Effector memory CD4-positive, alpha-beta T cell (primary cell): Measurements from ENCODE around the gene LEKR1.

Experiments used
- DNase-seq, 3 donors: peaks; one replicate each; pipeline ENCODE4 v3.0.0-alpha.2; 2020
- H3K27ac ChIP-seq: 2 replicates; pipeline ENCODE4 v1.7.0; 2013; ENCODE audit warnings: mild to moderate bottlenecking, low read length, moderate library complexity; ENCODE audit not compliant: insufficient read depth, poor library complexity, severe bottlenecking
- H3K27me3 ChIP-seq: replicated peaks from 2 replicates; pipeline ENCODE4 v1.7.0; 2013; ENCODE audit warnings: mild to moderate bottlenecking, low read length; ENCODE audit not compliant: insufficient read depth, control insufficient read depth, poor library complexity, severe bottlenecking
- H3K36me3 ChIP-seq: 2 replicates; pipeline ENCODE4 v1.7.0; 2013; ENCODE audit warnings: mild to moderate bottlenecking, low read length, moderate library complexity; ENCODE audit not compliant: control insufficient read depth, insufficient read depth
- H3K4me1 ChIP-seq: 2 replicates; pipeline ENCODE4 v1.7.0; 2013; ENCODE audit warnings: low read length, mild to moderate bottlenecking; ENCODE audit not compliant: control insufficient read depth, insufficient read depth, poor library complexity, severe bottlenecking
- H3K4me3 ChIP-seq: 2 replicates; pipeline ENCODE4 v1.7.0; 2013; ENCODE audit warnings: low read length, low read depth, mild to moderate bottlenecking; ENCODE audit not compliant: insufficient read depth, poor library complexity, severe bottlenecking
- H3K9me3 ChIP-seq: 2 replicates; pipeline ENCODE4 v1.7.0; 2013; ENCODE audit warnings: mild to moderate bottlenecking, low read length, moderate library complexity; ENCODE audit not compliant: control insufficient read depth

LEKR1 gene

DNA sequence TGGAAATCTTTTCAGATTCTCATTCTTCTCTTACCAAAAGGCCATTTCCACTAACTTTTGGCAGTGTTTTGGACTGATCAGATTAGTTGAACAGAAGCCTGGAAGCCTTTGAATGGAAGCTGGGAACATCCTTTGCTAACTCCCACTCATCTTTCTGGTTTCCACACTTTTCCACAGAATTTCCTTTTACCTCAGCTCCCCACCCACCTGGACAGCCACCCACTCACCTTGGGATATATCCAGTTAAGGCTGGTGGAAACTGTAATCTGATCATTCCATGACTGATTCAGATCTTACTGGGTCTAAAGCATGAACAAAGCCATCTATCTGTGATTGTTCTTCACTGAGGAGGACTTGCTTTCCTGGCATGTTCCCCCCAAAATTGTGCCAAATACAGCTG lies 214.3 kb downstream of the LEKR1 start:
- H3K27me3 ChIP-seq = no peaks in the 10 kb centered on the region
- no peaks in the 10 kb centered on the region for H3K9me3 ChIP-seq
- no peaks in the 10 kb centered on the region for H3K4me1 ChIP-seq
- no peak overlapping the region for H3K27ac ChIP-seq
- no peaks in the 10 kb centered on the region for H3K36me3 ChIP-seq
- H3K4me3 ChIP-seq = no peak overlapping the region
- no peak for DNase-seq

DNA sequence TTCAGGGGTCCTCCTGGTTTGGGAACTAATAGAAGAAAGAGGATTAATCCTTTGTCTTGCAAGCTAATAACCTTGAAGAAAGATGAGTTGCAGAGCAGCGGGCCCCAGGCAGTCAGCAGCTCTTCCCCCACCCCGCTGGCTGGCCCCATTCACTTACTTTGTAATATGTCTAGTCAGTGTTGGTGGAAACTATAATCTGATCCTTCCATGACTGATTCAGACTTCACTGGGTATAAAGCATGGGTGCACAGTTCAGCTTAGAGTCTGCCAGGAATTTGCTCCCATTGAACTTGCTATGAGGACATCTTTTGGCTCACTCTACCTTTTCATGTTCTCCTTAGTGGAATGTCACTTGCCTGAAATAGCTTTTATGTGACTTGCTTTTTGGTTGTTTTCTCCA lies 216.1 kb downstream of the LEKR1 start:
- H3K36me3 ChIP-seq = no peaks in the 10 kb centered on the region
- no peak for DNase-seq
- no peaks in the 10 kb centered on the region for H3K4me1 ChIP-seq
- H3K9me3 ChIP-seq = no peaks in the 10 kb centered on the region
- no peak overlapping the region for H3K27ac ChIP-seq
- no peak overlapping the region for H3K4me3 ChIP-seq
- H3K27me3 ChIP-seq = no peaks in the 10 kb centered on the region

GRCh38 chr3:157043771-157044170 lies 217.6 kb downstream of the LEKR1 start:
- no peaks in the 10 kb centered on the region for H3K9me3 ChIP-seq
- no peak for DNase-seq
- H3K36me3 ChIP-seq = no peaks in the 10 kb centered on the region
- H3K27me3 ChIP-seq = no peaks in the 10 kb centered on the region
- no peak overlapping the region for H3K27ac ChIP-seq
- H3K4me3 ChIP-seq = no peak overlapping the region
- no peaks in the 10 kb centered on the region for H3K4me1 ChIP-seq

- no peak for DNase-seq
- Histone ChIP-seq H3K4me1 (no peaks in the 10 kb centered on the region), H3K27me3 (no peaks in the 10 kb centered on the region), H3K9me3 (no peaks in the 10 kb centered on the region), H3K4me3 (no peak overlapping the region), H3K36me3 (no peaks in the 10 kb centered on the region), H3K27ac (no peak overlapping the region)
Measured at GRCh38 chr3:157045238-157045850, 219.2 kb downstream of the LEKR1 start.

DNA sequence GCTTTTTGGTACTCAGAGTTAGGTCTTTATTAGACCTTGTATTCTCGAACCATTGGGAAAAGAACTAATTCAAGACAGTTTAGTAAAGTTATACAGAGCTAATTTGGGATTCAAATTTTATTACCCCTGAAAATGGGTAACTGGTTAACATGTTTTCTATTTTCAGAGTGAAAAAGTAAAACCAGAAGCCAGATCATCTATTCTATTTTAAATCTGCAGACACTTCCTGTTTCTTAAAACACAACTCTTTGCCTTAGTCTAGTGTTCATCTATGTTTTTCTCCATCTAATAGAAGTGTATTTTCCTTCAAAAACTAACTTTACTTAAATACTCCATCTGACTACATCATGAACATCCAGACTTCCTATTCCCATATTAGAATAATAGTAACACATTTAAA lies 220.4 kb downstream of the LEKR1 start:
- no peak for DNase-seq
- H3K36me3 ChIP-seq = no peaks in the 10 kb centered on the region
- no peak overlapping the region for H3K27ac ChIP-seq
- H3K4me3 ChIP-seq = no peak overlapping the region
- H3K9me3 ChIP-seq = no peaks in the 10 kb centered on the region
- no peaks in the 10 kb centered on the region for H3K4me1 ChIP-seq
- no peaks in the 10 kb centered on the region for H3K27me3 ChIP-seq

DNA sequence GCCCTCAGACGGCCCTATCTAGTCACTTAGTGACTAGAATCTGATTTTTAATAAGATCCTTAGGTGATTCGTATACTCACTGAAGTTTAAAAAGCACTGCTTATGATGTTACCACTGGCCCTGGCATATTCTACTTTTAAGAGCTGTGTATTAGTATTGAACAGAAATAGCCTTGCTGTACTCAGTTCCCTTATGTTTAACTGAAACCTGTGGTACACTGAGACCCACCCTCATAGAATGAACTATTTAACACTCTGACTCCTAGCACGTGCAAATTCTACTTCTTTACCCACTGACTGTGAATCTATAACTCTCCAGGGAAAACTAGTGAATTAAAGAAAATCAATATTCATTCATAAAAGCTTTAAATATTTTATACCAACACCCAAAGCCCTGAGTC lies 224.9 kb downstream of the LEKR1 start:
- Histone ChIP-seq H3K9me3 (no peaks in the 10 kb centered on the region), H3K27me3 (no peaks in the 10 kb centered on the region), H3K4me3 (no peak overlapping the region), H3K27ac (no peak overlapping the region), H3K4me1 (no peaks in the 10 kb centered on the region), H3K36me3 (no peaks in the 10 kb centered on the region)
- DNase-seq = no peak

DNA sequence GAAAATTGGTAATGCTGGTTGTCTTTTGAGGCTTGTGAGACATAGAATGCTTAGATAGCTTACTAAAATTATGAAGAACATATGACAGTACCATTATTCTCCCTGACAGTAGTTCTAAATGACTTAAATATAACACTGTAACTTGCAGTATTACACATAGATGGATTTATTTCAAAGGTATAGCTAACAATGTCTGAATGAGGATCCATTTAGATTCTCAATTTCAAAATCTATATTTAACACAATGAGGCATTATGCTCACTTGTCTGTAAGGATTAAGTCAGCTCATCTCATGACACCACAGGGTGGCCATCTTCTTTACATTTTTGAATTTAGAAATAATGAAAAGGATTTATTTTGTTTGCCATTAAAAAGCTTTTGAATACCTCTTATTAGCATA lies 225.4 kb downstream of the LEKR1 start:
- Histone ChIP-seq H3K4me1 (no peaks in the 10 kb centered on the region), H3K27ac (no peak overlapping the region), H3K9me3 (no peaks in the 10 kb centered on the region), H3K36me3 (no peaks in the 10 kb centered on the region), H3K27me3 (no peaks in the 10 kb centered on the region), H3K4me3 (no peak overlapping the region)
- no peak for DNase-seq

- Histone ChIP-seq H3K9me3 (no peaks in the 10 kb centered on the region), H3K27me3 (no peaks in the 10 kb centered on the region), H3K27ac (no peak overlapping the region), H3K4me1 (no peaks in the 10 kb centered on the region), H3K36me3 (no peaks in the 10 kb centered on the region), H3K4me3 (no peak overlapping the region)
- no peak for DNase-seq
Measured at GRCh38 chr3:157056035-157056434, 229.9 kb downstream of the LEKR1 start.

DNA sequence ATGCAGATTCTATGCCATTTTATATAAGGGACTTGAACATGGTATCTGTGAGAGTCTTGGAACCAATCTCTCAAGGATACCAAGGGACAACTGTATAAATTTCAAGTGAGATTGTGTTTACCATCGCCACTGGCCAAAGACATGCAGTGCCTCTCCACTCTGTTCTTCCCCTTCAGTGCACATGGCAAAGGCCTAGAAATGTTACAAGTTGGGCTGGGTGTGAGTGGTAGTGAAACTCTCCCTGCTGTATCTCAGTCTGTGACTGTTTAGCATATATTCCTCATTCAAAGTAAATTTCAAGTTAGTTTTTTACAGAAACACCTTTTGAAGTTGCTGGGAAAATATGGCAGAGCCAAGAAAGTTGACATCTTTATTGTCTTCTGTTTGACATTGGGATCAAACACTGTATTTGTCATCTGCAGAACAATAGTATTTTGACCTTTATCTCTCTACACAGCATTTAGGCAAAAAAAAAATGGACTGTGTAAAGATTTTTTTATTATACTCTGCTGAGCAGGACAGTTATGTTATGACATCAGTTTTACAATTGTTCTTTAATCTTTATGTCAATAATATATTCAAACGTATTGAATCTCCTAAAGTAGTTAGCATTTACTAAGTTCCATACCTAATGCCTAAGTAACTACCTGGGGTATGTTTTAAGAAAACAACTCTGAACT lies 232.4 kb downstream of the LEKR1 start:
- no peak overlapping the region for H3K27ac ChIP-seq
- no peak overlapping the region for H3K4me3 ChIP-seq
- H3K36me3 ChIP-seq = no peaks in the 10 kb centered on the region
- no peaks in the 10 kb centered on the region for H3K27me3 ChIP-seq
- H3K4me1 ChIP-seq = no peaks in the 10 kb centered on the region
- H3K9me3 ChIP-seq = no peaks in the 10 kb centered on the region
- DNase-seq = no peak

- Histone ChIP-seq H3K27ac (no peak overlapping the region), H3K4me1 (no peaks in the 10 kb centered on the region)
Measured at GRCh38 chr3:157059181-157059580, 233.0 kb downstream of the LEKR1 start.

More at GRCh38 chr3:157059181-157059580, 233.0 kb downstream of the LEKR1 start:
- H3K27me3 ChIP-seq = no peaks in the 10 kb centered on the region
- H3K9me3 ChIP-seq = no peaks in the 10 kb centered on the region
- DNase-seq = no peak
- no peaks in the 10 kb centered on the region for H3K36me3 ChIP-seq
- H3K4me3 ChIP-seq = no peak overlapping the region
